Measurements from ENCODE around the gene CCL1.

DNA sequence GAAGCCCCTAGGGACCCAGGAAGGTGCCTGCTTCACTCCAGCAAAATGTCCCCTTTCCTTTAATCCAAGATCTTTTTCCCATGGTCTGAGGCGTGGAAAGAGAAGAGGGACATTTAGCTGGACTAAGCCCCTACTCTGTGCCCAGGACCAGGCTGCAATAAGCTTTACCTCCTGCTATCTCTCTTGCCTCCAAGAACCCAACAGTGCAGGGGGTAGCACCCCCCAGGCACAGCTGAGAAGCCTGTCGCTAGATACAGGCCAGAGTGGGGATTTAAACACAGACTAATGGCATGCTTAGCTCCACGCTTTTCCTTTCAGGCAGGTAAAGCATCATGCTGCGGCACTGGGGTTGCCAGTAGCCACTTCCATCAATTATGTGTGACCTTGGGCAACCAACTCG lies 24.5 kb upstream of the CCL1 start:
- TF ChIP-seq CTCF (tag by site-specific recombination; IDR thresholded peaks at IDR 0.05) (no peak), ZNF645 (tag by site-specific recombination; IDR thresholded peaks at IDR 0.05) (no peak), ZNF561 (tag by site-specific recombination; IDR thresholded peaks at IDR 0.05; ENCODE audit: borderline replicate concordance) (no peak), ZNF37A (tag by site-specific recombination; IDR thresholded peaks at IDR 0.05) (no peak)

Data from HEK293 (cell line).